Glomerular visceral epithelial cell (primary cell): ENCODE measurements around the gene SCO2.
"Not testable (repeated sequence)": the region's sequence is repeated elsewhere in the genome, so short reads cannot be mapped to it uniquely, and the experiment has no call there.

Source experiments
- DNase-seq: peaks from one replicate; pipeline ENCODE4 v3.0.0-alpha.2; 2016; ENCODE audit errors: extremely low spot score

Gene SCO2

DNA sequence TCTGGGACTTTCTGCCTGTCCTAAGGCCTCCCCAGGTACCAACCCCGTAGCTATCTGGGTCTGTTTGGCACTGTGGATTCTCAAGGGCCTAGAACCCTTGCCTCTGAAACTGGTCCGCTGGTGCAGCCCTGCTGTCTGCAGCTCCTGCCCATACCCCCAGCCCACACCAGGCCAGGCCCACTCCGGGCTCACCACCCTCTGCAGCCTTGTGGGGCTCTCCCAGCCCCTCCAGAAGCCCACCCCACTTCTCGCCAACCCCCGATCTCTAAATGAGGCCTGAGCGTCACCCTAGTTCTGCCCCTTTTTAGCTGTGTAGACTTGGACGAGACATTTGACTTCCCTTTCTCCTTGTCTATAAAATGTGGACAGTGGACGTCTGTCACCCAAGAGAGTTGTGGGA, 25.0 kb upstream of the SCO2 start:
- no peak for DNase-seq

DNA sequence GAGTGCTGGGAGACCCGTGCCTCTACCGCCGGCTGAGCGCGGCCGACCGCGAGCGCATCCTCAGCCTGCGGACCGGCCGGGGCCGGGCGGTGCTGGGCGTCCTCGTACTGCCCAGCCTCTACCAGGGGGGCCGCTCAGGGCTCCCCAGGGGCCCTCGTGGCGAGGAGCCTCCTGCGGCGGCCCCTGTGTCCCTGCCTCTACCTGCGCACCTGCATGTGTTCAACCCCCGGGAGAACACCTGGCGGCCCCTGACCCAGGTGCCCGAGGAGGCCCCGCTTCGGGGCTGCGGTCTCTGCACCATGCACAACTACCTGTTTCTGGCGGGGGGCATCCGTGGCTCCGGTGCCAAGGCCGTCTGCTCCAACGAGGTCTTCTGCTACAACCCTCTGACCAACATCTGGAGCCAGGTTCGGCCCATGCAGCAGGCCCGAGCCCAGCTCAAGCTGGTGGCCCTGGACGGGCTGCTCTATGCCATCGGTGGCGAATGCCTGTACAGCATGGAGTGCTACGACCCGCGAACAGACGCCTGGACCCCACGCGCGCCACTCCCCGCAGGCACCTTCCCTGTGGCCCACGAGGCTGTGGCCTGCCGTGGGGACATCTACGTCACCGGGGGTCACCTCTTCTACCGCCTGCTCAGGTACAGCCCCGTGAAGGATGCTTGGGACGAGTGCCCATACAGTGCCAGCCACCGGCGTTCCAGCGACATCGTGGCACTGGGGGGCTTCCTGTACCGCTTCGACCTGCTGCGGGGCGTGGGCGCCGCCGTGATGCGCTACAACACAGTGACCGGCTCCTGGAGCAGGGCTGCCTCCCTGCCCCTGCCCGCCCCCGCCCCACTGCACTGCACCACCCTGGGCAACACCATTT, 23.8 kb upstream of the SCO2 start:
- no peak for DNase-seq

DNA sequence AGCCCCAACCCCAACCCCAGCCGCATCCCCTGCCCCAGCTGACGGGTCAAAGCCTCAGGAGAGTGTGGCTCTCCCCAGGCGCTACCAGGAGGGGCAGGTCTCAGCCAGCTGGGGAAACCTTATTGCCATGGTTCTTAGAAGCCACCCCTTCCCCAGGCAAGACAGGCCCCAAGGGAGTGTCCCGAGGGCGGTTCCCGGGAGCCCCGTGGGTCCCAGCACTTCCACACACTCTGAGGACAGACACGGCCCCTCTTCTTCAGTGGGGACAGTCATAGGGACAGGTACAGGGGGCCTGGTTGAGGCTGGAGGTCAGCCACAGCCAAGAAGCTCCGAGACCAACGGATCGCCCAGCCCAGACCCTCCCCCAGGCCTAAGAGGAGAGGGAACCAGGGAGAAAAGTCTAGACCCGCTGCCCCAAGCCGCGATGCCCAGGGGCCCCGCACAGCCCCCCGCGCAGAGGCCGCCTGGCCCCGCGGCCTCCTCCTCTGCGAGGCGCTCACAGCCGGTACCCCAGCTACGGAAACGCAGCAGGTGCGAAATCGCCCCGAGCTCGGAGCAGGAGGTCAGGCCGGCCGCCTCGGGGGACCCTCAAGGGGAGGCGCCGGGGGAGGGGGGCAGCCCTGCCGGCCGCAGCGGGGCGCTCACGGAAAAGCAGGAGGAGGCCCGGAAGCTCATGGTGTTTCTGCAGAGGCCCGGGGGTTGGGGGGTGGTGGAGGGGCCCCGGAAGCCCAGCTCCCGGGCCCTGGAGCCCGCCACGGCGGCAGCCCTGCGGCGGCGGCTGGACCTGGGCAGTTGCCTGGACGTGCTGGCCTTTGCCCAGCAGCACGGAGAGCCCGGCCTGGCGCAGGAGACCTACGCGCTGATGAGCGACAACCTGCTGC, 22.9 kb upstream of the SCO2 start:
- DNase-seq, result no peak

DNA sequence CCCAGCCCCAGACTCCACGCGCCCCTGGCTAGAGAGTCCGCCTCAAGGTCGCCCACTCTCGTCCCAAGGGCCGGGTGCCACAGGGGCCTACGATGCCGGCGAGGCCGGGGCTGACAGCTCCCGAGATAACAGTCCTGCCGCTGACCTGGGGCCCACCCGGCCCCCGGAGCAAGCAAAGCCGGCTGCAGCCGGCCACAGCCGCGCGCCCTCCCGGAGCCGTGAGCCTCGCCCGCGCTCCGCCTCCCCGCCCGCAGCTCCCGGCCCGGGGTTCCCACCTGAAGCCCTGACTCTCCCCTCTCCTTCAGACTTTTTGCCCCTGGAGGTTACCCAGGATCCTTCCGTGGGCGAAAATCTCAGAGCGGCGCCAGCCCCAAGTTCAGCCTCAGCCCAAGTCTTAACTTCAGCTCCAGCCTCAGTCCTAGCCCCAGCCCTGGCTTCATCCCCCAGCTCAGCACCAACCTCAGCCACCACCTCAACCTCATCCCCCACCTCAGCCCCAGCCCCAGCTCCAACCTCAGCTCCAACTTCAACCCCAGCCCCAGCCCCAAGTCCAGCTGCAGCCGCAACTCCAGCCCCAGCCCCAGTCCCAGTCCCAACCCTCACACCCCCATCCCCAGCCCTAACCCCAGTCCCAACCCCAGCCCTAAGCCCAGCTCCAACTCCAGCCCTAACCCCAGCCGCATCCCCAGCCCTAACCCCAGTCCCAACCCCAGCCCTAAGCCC, 22.0 kb upstream of the SCO2 start:
- DNase-seq, result no peak

DNA sequence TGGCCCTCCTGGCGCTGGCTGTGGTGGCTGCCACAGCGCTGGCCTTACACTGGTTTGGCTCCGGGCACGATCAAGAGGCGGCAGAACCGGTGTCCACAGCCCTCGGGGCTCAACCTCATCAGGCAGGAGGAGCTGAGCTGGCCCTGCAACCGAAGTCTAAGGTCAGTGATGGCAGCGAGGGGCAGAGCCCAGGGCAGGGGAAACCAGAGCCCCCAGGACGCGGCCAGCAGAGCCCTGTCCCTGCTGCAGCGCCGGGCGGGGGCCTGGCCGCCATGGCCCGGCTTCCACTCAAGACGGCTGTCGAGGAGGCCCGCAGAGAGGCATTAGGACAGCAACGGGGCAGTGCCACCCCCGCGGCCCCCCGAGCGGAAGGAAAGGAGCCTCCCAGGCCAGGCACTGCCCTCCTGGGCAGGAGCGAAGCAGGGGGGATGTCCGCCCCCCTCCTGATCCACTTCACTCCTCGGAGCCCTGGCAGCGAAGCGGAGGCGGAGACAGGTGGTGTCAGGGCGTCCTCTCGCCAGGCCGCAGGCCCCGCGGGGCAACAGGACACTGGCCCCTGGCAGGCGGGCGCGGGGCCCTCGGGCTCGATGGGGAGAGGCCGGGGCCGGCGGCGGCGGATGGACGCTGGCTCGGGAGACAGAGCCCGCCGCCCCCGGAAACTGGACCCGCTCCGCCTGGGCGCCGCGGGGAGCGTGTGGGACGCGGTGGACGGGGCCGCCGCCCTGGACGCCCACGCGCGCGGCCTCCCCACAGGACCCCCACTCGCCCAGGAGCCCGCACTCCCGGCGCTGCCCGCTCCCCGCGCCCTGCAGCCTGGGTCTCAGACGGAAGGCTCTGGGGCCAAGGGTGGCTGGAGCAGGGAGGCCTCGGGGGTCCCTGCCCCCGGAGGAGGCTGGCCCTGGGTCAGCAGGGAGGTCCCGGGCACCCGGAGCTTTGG, 21.2 kb upstream of the SCO2 start:
- DNase-seq, result no peak

DNA sequence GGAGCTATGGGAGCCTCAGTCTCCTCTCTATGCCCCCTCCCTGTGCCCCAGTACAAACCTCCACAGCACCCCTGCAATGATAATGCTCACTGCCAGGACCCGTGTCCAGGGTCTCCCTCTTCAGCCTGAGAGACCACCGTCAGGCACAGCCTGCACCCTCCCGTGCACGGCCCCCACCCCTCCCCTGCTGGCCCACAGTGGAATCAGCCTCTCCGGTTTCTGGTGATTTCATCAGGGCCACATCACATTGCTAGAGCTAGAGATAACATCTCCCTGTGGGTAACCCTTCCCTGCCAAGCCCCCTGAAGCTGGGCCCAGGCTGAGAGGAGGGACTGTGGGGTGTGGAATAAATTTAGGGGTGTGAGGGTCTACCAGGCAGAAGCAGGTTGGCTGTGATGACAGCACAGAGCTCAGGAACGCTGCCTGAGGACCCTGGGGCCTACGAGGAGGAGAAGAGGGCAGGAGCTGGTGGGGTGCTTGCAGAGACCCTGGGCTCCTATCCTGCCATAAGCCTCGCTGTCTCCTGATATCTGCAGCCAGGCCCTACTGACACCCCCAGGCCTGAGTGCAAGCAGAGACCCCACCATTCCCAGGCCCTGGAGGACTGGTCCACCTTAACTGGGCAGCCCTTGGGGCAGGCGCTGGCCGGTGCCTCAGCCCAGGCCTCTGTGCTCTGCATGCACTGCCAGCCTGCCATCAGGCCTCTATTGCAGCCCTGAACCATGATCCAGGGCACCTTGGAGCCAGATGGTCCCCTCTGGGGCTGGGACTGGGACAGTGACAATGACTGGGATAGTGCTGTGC, 20.3 kb upstream of the SCO2 start, which contains the start of gene KLHDC7B:
KLHDC7B (plus strand) TSS at position 378 of the 804 bp plus-strand sequence; CDS start at position 723, 345 bp downstream.
- no peak for DNase-seq

DNA sequence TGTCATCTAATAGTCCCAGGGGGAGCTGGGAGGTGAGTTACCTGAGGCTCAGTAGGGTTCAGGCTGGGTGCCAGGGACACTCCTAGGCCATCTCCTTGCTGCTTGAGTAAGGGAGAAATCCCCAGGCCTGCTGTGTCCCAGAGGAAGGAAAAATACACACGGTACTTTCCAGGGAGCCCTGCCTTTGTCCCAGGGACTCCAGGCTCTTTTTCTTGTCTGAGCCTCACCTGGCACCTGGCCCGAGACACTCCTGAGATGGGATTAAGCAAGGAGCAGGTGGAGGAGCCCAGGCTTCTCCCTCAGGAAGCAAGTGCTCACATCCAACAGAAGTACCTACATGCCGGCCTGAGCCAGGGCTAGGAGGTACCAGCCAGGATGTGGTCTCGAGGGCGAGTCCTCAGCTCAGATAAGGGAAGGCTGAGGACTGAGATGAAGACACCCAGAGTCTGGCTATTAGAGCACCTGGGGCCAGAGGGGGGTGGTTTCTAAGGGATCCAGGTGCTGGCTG, 19.4 kb upstream of the SCO2 start:
- DNase-seq, result no peak

DNA sequence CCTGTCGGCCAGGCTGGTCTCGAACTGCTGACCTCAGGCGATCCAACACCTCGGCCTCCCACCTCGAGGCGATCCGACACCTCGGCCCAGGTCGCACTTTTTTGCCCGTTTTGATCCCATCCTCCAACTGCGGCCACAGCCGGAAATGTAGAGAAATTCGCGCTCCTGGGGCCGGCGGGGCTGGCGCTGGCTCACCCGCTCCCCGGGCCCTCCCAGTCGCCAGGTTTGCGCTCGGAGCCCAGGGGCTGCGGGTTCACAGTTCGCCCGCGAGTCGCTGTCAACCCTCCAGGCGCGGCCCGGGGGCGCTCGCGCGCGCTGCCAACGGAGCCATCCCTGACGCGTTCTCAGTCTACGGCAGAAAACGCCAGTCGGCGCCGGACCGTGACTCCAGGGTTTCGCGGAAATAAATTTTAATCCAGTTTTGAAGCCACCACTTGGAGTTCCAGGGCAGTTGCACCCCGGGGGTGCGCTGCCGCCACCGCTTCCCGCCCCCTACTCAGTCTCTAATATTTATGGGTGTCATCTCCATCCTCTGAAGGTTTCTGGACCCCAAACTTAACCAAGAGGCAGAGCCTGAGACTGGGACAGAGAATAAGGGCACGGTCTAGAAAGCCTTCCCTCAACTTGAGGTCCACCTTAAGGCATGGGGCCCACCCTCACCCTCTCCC, 18.8 kb upstream of the SCO2 start:
- no peak for DNase-seq

DNA sequence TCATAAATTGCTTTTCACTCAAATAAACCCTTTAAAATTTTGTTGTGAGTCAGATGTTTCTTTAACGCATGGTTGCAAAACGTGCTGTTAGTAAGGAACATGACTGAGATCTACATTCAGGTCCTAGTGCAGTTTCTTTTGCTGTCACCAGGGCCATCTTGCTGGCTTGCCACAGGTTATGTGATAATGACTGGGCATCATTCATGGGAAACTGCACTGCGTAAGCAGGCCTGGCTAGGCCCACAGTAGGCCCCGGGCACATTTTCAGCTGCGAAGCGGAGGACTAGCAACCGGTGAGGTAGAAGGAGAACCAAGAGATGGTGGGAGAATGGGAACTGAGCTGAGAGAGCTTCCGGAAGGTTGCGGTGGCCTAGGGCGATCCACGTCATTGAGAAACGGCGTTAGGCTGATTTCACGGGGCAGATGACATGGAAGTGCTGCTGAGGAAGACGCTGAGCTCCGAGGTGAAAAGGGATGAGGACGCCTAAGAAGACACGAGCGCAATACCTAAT, 17.1 kb upstream of the SCO2 start:
- no peak for DNase-seq

DNA sequence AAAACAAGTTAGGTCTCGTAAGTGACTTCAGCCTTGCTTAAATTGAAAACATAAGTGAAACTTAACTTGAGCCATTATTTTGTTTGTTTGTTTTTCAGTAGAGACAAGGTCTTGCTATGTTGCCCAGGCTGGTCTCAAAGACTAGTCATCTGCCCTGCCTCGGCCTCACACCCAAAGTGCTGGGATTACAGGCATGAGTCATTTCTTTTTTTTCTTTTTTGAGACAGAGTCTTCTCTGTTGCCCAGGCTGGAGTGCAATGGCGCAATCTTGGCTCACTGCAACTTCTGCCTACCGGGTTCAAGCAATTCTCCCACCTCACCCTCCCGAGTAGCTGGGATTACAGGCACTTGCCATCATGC, 16.2 kb upstream of the SCO2 start:
- DNase-seq, result not testable (repeated sequence)

DNA sequence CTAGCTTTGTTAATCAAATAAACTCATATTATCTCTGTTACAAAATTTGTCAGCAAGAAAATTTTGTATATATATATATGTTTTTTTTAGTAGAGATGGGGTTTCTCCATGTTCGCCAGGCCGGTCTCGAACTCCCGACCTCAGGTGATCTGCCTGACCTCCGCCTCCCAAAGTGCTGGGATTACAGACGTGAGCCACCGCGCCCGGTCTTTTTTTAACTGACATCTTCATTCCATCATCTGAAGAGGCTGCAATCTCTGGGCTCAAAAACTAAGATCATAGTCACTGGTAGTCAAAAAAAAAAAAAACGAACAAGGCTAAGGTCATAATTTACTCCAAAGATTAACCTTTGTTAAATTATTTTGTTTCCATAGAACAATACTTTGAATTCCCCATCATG, 15.0 kb upstream of the SCO2 start:
- no peak for DNase-seq

DNA sequence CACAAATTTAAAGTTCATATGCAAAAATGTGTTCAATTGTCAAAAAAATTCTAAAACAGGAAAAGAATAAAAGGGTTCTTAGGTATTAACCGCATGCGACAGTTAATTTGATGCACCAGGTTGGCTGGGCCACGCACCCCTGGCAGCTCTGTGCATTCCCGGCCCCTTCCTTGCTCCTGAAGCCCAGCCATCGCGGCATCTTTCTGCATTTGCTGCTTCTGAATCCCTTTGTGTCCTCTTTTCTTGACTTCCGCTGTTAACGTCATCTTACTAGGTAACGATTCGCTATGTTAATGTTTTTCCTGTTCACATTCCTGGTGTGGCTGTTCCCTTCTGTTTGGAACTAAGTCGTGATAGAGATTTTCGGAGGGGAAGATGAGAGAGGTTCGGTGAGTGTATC, 12.4 kb upstream of the SCO2 start:
- DNase-seq, result no peak

DNA sequence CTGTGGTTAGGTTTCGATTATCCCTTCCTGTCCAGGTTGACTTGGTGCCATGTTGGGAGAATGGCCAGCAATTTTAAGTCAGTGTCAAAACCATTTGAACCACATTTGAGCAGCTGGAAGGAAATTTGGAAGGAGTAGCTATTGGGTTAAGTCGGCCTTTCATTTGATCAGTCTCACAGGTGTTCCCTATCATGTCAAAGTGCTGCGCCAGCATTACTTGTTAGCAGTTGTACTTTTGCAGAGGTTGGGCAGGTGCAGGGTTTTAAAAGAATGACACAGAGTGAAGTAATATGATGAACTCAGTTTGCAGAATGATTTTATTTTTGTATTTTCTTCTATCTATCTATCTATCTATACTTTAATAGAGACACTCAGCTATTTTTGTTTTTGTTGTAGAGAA, 10.8 kb upstream of the SCO2 start:
- DNase-seq, result no peak

DNA sequence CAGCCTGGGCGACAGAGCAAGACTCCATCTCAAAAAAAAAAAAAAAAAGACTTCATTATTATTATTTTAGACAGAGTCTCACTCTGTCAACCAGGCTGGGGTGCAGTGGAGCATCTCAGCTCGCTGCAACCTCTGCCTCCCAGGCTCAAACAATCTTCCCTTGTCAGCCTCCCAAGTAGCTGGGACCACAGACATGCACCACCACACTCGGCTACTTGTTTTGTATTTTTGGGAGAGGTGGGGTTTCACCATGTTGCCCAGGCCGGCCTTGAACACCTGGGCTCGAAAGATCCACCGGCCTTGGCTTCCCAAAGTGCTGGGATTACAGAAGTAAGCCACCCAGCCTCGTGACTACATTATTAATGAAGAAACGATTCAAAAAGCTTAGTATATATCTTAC, 9.7 kb upstream of the SCO2 start:
- DNase-seq, result no peak

DNA sequence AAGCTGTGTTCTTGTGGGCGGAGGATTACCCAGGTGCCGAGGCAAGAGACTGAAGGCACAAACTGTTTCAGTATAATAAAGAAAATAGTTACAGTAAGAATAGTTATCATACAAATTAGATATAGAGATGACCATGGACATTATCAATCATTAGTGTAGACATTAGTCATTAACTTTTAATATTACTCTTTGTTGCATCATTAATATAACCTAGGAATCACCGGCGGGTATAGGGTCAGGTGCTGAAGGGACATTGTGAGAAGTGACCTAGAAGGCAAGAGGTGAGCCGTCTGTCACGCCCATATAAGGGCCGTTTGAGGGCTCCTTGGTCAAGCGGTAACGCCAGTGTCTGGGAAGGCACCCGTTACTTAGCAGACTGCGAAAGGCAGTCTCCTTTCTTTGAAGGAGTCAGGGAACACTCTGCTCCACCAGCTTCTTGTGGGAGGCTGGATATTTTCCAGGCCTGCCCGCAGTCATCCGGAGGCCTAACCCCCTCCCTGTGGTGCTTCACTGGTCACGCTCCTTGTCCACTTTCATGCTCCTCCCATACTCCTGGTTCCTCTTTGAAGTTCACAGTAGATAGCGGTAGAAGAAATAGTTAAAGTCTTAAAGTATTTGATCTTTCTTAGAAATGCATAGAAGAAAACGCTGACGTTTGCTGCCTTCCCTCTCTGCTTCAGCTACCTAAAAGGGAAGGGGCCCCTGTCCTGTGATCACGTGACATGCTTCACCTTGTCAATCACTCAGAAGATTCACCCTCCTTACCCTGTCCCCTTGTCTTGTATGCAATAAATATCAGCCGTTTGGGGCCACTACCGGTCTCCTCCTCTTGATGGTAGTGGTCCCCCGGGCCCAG, 8.7 kb upstream of the SCO2 start:
- DNase-seq, result peak; percentile 70

DNA sequence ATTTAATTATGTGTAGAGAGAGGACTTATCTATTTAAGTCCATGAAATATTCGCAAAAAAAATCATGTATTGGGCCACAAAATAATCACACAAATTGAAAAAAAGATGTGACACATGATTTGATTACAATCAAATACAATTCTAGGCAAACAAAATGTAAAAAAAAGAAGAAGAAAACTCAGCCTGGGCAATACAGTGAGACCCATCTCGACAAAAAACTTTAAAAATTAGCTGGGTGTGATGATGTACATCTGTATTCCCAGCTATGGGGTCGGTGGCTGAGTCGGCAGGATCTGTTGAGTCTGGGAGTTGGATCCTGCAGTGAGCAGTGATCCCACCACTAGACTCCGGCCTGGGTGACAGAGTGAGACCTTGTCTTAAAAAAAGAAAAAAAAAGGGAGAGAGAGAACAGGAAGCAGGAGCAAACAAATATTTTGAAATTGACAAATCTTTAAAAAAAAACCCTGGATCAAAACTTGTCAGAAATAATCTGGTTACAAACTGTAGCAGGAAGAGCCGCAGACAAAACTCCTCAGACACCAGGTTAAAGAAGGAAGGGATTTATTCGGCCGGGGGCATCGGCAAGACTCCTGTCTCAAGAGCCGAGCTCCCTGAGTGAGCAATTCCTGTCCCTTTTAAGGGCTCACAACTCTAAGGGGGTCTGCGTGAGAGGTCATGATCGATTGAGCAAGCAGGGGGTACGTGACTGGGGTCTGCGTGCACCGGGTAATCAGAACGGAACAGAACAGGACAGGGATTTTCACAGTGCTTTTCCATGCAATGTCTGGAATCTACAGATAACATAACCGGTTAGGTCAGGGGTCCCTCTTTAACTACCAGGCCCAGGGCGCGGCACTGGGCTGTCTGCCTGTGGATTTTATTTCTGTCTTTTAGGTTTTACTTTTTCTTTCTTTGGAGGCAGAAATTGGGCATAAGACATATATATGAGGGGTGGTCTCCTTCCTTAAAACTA, 7.7 kb upstream of the SCO2 start:
- DNase-seq, result no peak
